Ovary (tissue), 9 donors: ENCODE data around the gene PLET1. TPM values are rescaled to one million over a fixed set of nuclear protein-coding genes. Genes with fewer than 3 reads are reported as not detected.

Source experiments
- DNase-seq, 5 donors: peaks; one replicate each; pipeline ENCODE4 v3.0.0-alpha.2; 2019 to 2020
- H3K27ac ChIP-seq, 2 donors: fragments of 200-600 bp; one replicate each; pipeline versions ENCODE4 v1.5.1 to v1.8.0; 2019 to 2022
- H3K27me3 ChIP-seq: fragments of 200-600 bp; one replicate; pipeline ENCODE4 v1.8.0; 2022
- H3K36me3 ChIP-seq: fragments of 200-600 bp; sonication (generic); one replicate; pipeline ENCODE4 v1.5.1; 2019
- H3K4me1 ChIP-seq: one replicate; pipeline ENCODE4 v1.8.1; 2013; ENCODE audit warnings: mild to moderate bottlenecking, moderate library complexity; ENCODE audit not compliant: insufficient read depth
- H3K4me3 ChIP-seq: fragments of 200-600 bp; sonication (generic); one replicate; pipeline ENCODE4 v1.5.1; 2017
- H3K9me3 ChIP-seq, 2 donors: fragments of 200-600 bp in 1 of 2; sonication (generic) in 1 of 2; one replicate each; pipeline versions ENCODE4 v1.5.1 to v1.8.1; 2013 to 2019; ENCODE audit warnings: mild to moderate bottlenecking in 1 of 2, moderate library complexity in 1 of 2
- EP300 ChIP-seq: sonication (generic); formaldehyde crosslinking; IDR thresholded peaks from one replicate; pipeline ENCODE4 v1.6.1; 2017; ENCODE audit warnings: antibody characterized with exemption
- POLR2A ChIP-seq: fragments of 450-650 bp; IDR thresholded peaks from one replicate; pipeline ENCODE4 v1.6.1; 2017; ENCODE audit warnings: antibody characterized with exemption, mild to moderate bottlenecking, moderate library complexity
- WGBS, 3 donors: extraction: QIAGEN DNeasy Blood & Tissue Kit in 1 of 3; methylation state at CpG; one replicate each; pipeline versions ENCODE4 v1.1.5 to v1.1.7; 2013 to 2017; 5-methylcytosine and 5-hydroxymethylcytosine counted together
- intact Hi-C, 4 donors: fragments of 100-400 bp; cut with DNase I; formaldehyde crosslinking; loops; one replicate each; pipeline versions ENCODE4 v1.11.0 to v1.15.1; 2022 to 2023
- polyA plus RNA-seq, 2 donors: library from polyadenylated mRNA; stranded (reverse); fragments of 200-250 nt in 1 of 2; fragments of 350-450 nt in 1 of 2; fragmentation: Illumina TruSeq in 1 of 2; extraction: RNeasy Lipid Tissue Mini Kit (QIAGEN cat#74804) in 1 of 2; gene quantifications; one replicate each; pipeline ENCODE4 v1.2.3, GENCODE V29; 2013 to 2014
- total RNA-seq, 7 donors: library from RNA; depleted of rRNA in 2 of 7; stranded (reverse); fragments of >200 nt in 2 of 7; fragmentation: NEBNext Ultra II Directional in 3 of 7; extraction: Animal tissue kit (Norgen Biotek cat#: 25700) in 3 of 7; gene quantifications; one replicate each; pipeline versions ENCODE4 v1.1.0 to v1.2.4, GENCODE V29; 2016 to 2023
- TF ChIP-seq, protein P1 (sequence below), 3 donors: fragments of 450-650 bp in 2 of 3; fragments of 200-600 bp in 1 of 3; IDR thresholded peaks; one replicate each; pipeline versions ENCODE4 v1.5.1 to v1.8.0; 2016 to 2022; ENCODE audit warnings: antibody characterized with exemption in 3 of 3, mild to moderate bottlenecking in 1 of 3
- donor health status: DM: no; HTN: no; CAD: no; lungs with moderate emphysema.
- donor health status: DM: no; HTN: no; CAD: no.
- donor health status: Bipolar disorder and iron deficiency.
- donor health status: DM: yes; HTN: yes; CAD: no.
- donor health status: DM: no; HTN: no; CAD: no.
- donor health status: DM: yes; HTN: yes; CAD: no.

Gene PLET1
- total and polyA plus RNA-seq, 9 donors: not detected

- WGBS, 3 donors: 0 to 1% (median 1%) methylated on average over 18 of the region's 18 CpGs
- intact Hi-C loops: loop anchor here in 2 of 4 donors (2.0 to 10.0 kb wide), 4 partner anchors 62 to 304 kb away; no protein-coding TSS in a partner anchor
- DNase-seq: peak; percentile 54 to 76 (median 57)
Observed at GRCh38 chr11:112280268-112281126, 19.8 kb upstream of the PLET1 start.

GRCh38 chr11:112279901-112280267 is 19.2 kb upstream of the PLET1 start:
- WGBS, 3 donors: 2 to 5% (median 4%) methylated on average over 9 to 15 of the region's 15 CpGs
- intact Hi-C loops: loop anchor here (2.0 to 10.0 kb wide), 6 partner anchors 58 to 305 kb away; no protein-coding TSS in a partner anchor
- H3K36me3 ChIP-seq: no peaks in the 10 kb centered on the region
- no peak overlapping the region for H3K27ac ChIP-seq
- H3K9me3 ChIP-seq: no peaks in the 10 kb centered on the region
- no peaks in the 10 kb centered on the region for H3K27me3 ChIP-seq
- TF ChIP-seq, protein P1, sequence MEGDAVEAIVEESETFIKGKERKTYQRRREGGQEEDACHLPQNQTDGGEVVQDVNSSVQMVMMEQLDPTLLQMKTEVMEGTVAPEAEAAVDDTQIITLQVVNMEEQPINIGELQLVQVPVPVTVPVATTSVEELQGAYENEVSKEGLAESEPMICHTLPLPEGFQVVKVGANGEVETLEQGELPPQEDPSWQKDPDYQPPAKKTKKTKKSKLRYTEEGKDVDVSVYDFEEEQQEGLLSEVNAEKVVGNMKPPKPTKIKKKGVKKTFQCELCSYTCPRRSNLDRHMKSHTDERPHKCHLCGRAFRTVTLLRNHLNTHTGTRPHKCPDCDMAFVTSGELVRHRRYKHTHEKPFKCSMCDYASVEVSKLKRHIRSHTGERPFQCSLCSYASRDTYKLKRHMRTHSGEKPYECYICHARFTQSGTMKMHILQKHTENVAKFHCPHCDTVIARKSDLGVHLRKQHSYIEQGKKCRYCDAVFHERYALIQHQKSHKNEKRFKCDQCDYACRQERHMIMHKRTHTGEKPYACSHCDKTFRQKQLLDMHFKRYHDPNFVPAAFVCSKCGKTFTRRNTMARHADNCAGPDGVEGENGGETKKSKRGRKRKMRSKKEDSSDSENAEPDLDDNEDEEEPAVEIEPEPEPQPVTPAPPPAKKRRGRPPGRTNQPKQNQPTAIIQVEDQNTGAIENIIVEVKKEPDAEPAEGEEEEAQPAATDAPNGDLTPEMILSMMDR (IDR thresholded peaks at IDR 0.05): peak in 2 of 3 donors; percentile 46
- TF ChIP-seq POLR2A: no peak
- DNase-seq: peak; percentile 46 to 71 (median 65)
- H3K4me1 ChIP-seq: no peaks in the 10 kb centered on the region
- peak overlapping the region; percentile 40 for H3K4me3 ChIP-seq

More at GRCh38 chr11:112280268-112281126, 19.8 kb upstream of the PLET1 start:
- TF ChIP-seq, protein P1 (IDR thresholded peaks at IDR 0.05): peak; percentile 58 to 75 (median 64)
- TF ChIP-seq POLR2A: no peak
- Histone ChIP-seq H3K4me1 (no peaks in the 10 kb centered on the region), H3K4me3 (peak overlapping the region; percentile 40), H3K27me3 (no peaks in the 10 kb centered on the region), H3K36me3 (no peaks in the 10 kb centered on the region), H3K9me3 (no peaks in the 10 kb centered on the region), H3K27ac (no peak overlapping the region)

- no peak overlapping the region for H3K27ac ChIP-seq
- no peaks in the 10 kb centered on the region for H3K27me3 ChIP-seq
- no peaks in the 10 kb centered on the region for H3K36me3 ChIP-seq
- TF ChIP-seq, protein P1 (IDR thresholded peaks at IDR 0.05): no peak
- no peak for TF ChIP-seq POLR2A
- TF ChIP-seq EP300: no peak
- WGBS, 3 donors: 82 to 92% (median 89%) methylated on average over 3 of the region's 3 CpGs
- H3K9me3 ChIP-seq: no peaks in the 10 kb centered on the region
- intact Hi-C loops: loop anchor here in 2 of 4 donors (2.0 to 5.0 kb wide), 2 partner anchors 57 to 58 kb away; no protein-coding TSS in a partner anchor
- no peak overlapping the region for H3K4me3 ChIP-seq
- no peaks in the 10 kb centered on the region for H3K4me1 ChIP-seq
- DNase-seq: no peak
Observed at GRCh38 chr11:112278803-112279202, 18.1 kb upstream of the PLET1 start.

DNA sequence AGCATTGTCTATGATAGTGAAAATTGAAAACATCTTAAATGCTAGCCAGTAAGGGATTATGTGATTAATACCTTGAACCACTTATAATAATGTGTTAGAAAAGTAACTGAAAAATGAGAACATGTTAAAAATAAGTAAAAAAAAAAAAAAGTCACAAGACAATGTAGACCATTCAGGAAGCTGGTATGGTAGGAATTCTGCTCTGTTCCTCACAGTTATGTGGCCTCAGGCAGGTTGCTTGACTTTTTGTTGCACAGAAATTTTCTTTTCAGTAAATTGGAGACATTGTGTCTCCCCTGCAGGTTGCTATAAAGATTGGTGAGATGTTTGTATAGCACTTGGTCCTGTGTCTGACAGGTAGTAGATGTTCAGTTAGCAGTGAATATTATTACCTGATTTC is 17.3 kb upstream of the PLET1 start:
- H3K27me3 ChIP-seq: no peaks in the 10 kb centered on the region
- no peaks in the 10 kb centered on the region for H3K4me1 ChIP-seq
- no peak for DNase-seq
- no peak overlapping the region for H3K27ac ChIP-seq
- no peaks in the 10 kb centered on the region for H3K9me3 ChIP-seq
- H3K36me3 ChIP-seq: no peaks in the 10 kb centered on the region
- intact Hi-C loops: loop anchor here in 2 of 4 donors (2.0 to 5.0 kb wide), 2 partner anchors 56 to 57 kb away; no protein-coding TSS in a partner anchor
- H3K4me3 ChIP-seq: no peak overlapping the region
- TF ChIP-seq POLR2A (no peak), EP300 (no peak)
- TF ChIP-seq, protein P1 (IDR thresholded peaks at IDR 0.05): no peak
